Spleen (tissue), 11 donors: ENCODE measurements around the gene FAM241A. TPM values are rescaled to one million over a fixed set of nuclear protein-coding genes. Genes with fewer than 3 reads are reported as not detected.

ENCODE experiments used
- DNase-seq: peaks from one replicate; pipeline ENCODE4 v3.0.0-alpha.2; 2020
- H3K27ac ChIP-seq, 8 donors: fragments of 200-600 bp; sonication (generic) in 7 of 8; 1 replicate in 4 of 8; 2 replicates in 4 of 8; pipeline versions ENCODE4 v1.5.0 to v1.8.0; 2016 to 2021; ENCODE audit warnings: inconsistent platforms in 4 of 8, mild to moderate bottlenecking in 4 of 8, moderate library complexity in 1 of 8
- H3K27me3 ChIP-seq, 7 donors: fragments of 200-600 bp; sonication (generic) in 6 of 7; replicated peaks in 1 of 7; 1 replicate in 4 of 7; 2 replicates in 3 of 7; pipeline versions ENCODE4 v1.5.0 to v1.8.0; 2016 to 2021; ENCODE audit warnings: inconsistent platforms in 3 of 7, mild to moderate bottlenecking in 1 of 7
- H3K36me3 ChIP-seq, 6 donors: fragments of 200-600 bp; sonication (generic) in 5 of 6; 1 replicate in 4 of 6; 2 replicates in 2 of 6; pipeline versions ENCODE4 v1.5.0 to v1.8.0; 2016 to 2021; ENCODE audit warnings: inconsistent platforms in 2 of 6
- H3K4me1 ChIP-seq, 6 donors: fragments of 200-600 bp; sonication (generic) in 5 of 6; 1 replicate in 3 of 6; 2 replicates in 3 of 6; pipeline versions ENCODE4 v1.5.0 to v1.8.0; 2016 to 2021; ENCODE audit warnings: inconsistent platforms in 3 of 6
- H3K4me3 ChIP-seq, 8 donors: fragments of 200-600 bp; sonication (generic) in 7 of 8; 1 replicate in 4 of 8; 2 replicates in 4 of 8; pipeline versions ENCODE4 v1.5.0 to v1.8.0; 2016 to 2021; ENCODE audit warnings: inconsistent platforms in 4 of 8, mild to moderate bottlenecking in 4 of 8, moderate library complexity in 2 of 8
- H3K9me3 ChIP-seq, 8 donors: fragments of 200-600 bp; sonication (generic) in 7 of 8; 1 replicate in 4 of 8; 2 replicates in 4 of 8; pipeline versions ENCODE4 v1.5.0 to v1.8.0; 2016 to 2021; ENCODE audit warnings: inconsistent platforms in 4 of 8
- POLR2A ChIP-seq, 3 donors: fragments of 450-650 bp; IDR thresholded peaks; one replicate each; pipeline ENCODE4 v1.5.1; 2017; ENCODE audit warnings: antibody characterized with exemption in 3 of 3, mild to moderate bottlenecking in 1 of 3
- POLR2AphosphoS5 ChIP-seq, 3 donors: sonication (generic); formaldehyde crosslinking; IDR thresholded peaks; one replicate each; pipeline ENCODE4 v1.5.1; 2017; ENCODE audit warnings: antibody characterized with exemption in 3 of 3
- WGBS, 5 donors: extraction: QIAGEN DNeasy Blood & Tissue Kit in 3 of 5; methylation state at CpG; one replicate each; pipeline versions ENCODE4 v1.1.5 to v1.1.7; 2013 to 2018; 5-methylcytosine and 5-hydroxymethylcytosine counted together
- intact Hi-C: fragments of 100-400 bp; cut with DNase I; formaldehyde crosslinking; loops from one replicate; pipeline ENCODE4 v1.15.0; 2023; ENCODE audit warnings: low total_unique reads
- polyA plus RNA-seq, 3 donors: library from polyadenylated mRNA; stranded (reverse); fragments of 200-250 nt; gene quantifications; one replicate each; pipeline ENCODE4 v1.2.1, GENCODE V29; 2013
- total RNA-seq, 7 donors: library from RNA; depleted of rRNA in 3 of 7; stranded (reverse); fragments of >200 nt in 3 of 7; fragmentation: NEBNext Ultra II Directional in 4 of 7; extraction: Animal tissue kit (Norgen Biotek cat#: 25700) in 4 of 7; gene quantifications; one replicate each; pipeline versions ENCODE4 v1.1.0 to v1.2.1, GENCODE V29; 2016 to 2021
- TF ChIP-seq, protein P1 (sequence below), 11 experiments: fragments of 200-600 bp in 7 of 11; fragments of 450-650 bp in 4 of 11; sonication (generic) in 4 of 11; IDR thresholded peaks in 8 of 11; conservative IDR thresholded peaks in 3 of 11; 1 replicate in 7 of 11; 2 replicates in 4 of 11; pipeline versions ENCODE4 v1.4.0 to v1.8.0; 2016 to 2021; ENCODE audit warnings: antibody characterized with exemption in 11 of 11, inconsistent platforms in 4 of 11, mild to moderate bottlenecking in 1 of 11
- donor health status: healthy with polysubstance abuse.
- donor health status: DM: no; HTN: no; CAD: no; lungs with moderate emphysema.
- donor health status: DM: no; HTN: no; CAD: no.
- donor health status: Bipolar disorder and iron deficiency.
- donor health status: healthy.
- donor health status: DM: no; HTN: no; CAD: no.
- donor health status: DM: yes; HTN: yes; CAD: no.

Gene FAM241A
- total and polyA plus RNA-seq, 10 donors = 1.7 to 6.0 (median 3.3) TPM

GRCh38 chr4:112136551-112136950 lies 8.7 kb upstream of the FAM241A start:
- H3K4me1 ChIP-seq = peaks cover 0 to 11% (median 7%) of the 10 kb centered on the region in 6 donors
- TF ChIP-seq POLR2AphosphoS5 (IDR thresholded peaks at IDR 0.05) (no peak), POLR2A (IDR thresholded peaks at IDR 0.05) (no peak)
- TF ChIP-seq, protein P1, sequence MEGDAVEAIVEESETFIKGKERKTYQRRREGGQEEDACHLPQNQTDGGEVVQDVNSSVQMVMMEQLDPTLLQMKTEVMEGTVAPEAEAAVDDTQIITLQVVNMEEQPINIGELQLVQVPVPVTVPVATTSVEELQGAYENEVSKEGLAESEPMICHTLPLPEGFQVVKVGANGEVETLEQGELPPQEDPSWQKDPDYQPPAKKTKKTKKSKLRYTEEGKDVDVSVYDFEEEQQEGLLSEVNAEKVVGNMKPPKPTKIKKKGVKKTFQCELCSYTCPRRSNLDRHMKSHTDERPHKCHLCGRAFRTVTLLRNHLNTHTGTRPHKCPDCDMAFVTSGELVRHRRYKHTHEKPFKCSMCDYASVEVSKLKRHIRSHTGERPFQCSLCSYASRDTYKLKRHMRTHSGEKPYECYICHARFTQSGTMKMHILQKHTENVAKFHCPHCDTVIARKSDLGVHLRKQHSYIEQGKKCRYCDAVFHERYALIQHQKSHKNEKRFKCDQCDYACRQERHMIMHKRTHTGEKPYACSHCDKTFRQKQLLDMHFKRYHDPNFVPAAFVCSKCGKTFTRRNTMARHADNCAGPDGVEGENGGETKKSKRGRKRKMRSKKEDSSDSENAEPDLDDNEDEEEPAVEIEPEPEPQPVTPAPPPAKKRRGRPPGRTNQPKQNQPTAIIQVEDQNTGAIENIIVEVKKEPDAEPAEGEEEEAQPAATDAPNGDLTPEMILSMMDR (IDR thresholded peaks at IDR 0.05 in 8 of 11, conservative IDR thresholded peaks at IDR 0.05 in 3 of 11) = no peak
- H3K27ac ChIP-seq = no peak overlapping the region
- WGBS, 5 donors = 83 to 94% (median 90%) methylated on average over 5 of the region's 5 CpGs
- H3K4me3 ChIP-seq = no peak overlapping the region
- intact Hi-C loops = no loop called here
- no peaks in the 10 kb centered on the region for H3K36me3 ChIP-seq
- no peaks in the 10 kb centered on the region for H3K27me3 ChIP-seq
- H3K9me3 ChIP-seq = no peaks in the 10 kb centered on the region
- no peak for DNase-seq

DNA sequence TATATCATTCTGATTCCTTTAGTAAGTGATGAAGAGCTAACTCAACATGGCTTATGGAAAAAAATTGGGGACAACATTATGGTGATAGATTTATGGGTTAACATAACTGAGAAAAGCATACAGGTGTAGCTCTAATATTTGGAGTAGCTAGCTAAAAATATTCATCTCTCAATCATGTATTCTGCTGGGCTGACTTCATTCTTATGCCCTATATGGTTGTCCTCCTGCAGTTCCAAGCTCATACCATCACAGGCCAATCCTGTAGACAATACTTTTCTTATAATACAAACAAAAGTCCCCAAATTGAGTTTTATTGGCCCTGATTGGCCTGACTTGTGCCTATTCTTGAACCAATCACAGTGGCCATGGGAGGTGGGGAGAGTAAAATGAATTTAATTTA lies 6.7 kb upstream of the FAM241A start:
- Histone ChIP-seq H3K27me3 (no peaks in the 10 kb centered on the region), H3K27ac (no peak overlapping the region)
- no peak for DNase-seq

DNA sequence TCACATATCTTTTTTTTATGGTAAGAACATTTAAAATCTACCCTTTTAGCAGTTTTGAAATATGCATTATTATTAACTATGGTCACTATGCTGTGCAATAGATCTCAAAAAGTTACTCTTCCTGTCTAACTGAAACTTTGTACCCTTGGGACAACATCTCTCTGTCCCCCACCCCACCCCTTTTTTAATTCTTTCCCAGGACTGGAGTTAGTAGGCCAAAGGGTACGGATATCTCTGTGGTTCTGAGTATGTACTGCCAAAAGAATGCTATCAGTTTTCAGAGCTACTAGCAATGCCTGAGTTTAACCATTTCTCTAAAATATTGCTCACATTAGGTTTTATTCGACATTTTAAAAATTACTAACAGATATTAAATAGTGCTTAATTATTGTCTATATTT lies 4.7 kb upstream of the FAM241A start:
- DNase-seq = no peak
- Histone ChIP-seq H3K4me3 (no peak overlapping the region), H3K27ac (peak overlapping the region in 2 of 8 donors; percentile 39 to 56), H3K9me3 (no peaks in the 10 kb centered on the region), H3K27me3 (no peaks in the 10 kb centered on the region), H3K36me3 (no peaks in the 10 kb centered on the region), H3K4me1 (peaks cover 0 to 21% (median 11%) of the 10 kb centered on the region in 6 donors)
- intact Hi-C loops = no loop called here
- TF ChIP-seq, protein P1 (IDR thresholded peaks at IDR 0.05 in 8 of 11, conservative IDR thresholded peaks at IDR 0.05 in 3 of 11) = no peak
- TF ChIP-seq POLR2A (IDR thresholded peaks at IDR 0.05) (no peak), POLR2AphosphoS5 (IDR thresholded peaks at IDR 0.05) (no peak)
- WGBS, 5 donors = 73 to 88% (median 81%) methylated on average over 2 of the region's 2 CpGs

More for the DNA sequence above, 6.7 kb upstream of the FAM241A start:
- peaks cover 0 to 17% (median 11%) of the 10 kb centered on the region in 6 donors for H3K4me1 ChIP-seq
- H3K36me3 ChIP-seq = no peaks in the 10 kb centered on the region
- no peaks in the 10 kb centered on the region for H3K9me3 ChIP-seq
- intact Hi-C loops = no loop called here
- H3K4me3 ChIP-seq = no peak overlapping the region
- TF ChIP-seq, protein P1 (IDR thresholded peaks at IDR 0.05 in 8 of 11, conservative IDR thresholded peaks at IDR 0.05 in 3 of 11) = no peak
- TF ChIP-seq POLR2AphosphoS5 (IDR thresholded peaks at IDR 0.05) (no peak), POLR2A (IDR thresholded peaks at IDR 0.05) (no peak)

- intact Hi-C loops = no loop called here
These were observed 3.7 kb upstream of the FAM241A start for GRCh38 chr4:112141366-112142138.

More at GRCh38 chr4:112141366-112142138, 3.7 kb upstream of the FAM241A start:
- Histone ChIP-seq H3K27ac (peak overlapping the region; percentile 24 to 73 (median 37)), H3K4me3 (no peak overlapping the region), H3K27me3 (no peaks in the 10 kb centered on the region), H3K4me1 (peaks cover 0 to 27% (median 13%) of the 10 kb centered on the region in 6 donors), H3K9me3 (no peaks in the 10 kb centered on the region), H3K36me3 (no peaks in the 10 kb centered on the region)
- DNase-seq = no peak
- WGBS, 5 donors = 61 to 70% (median 65%) methylated on average over 6 of the region's 6 CpGs
- TF ChIP-seq POLR2A (IDR thresholded peaks at IDR 0.05) (no peak), POLR2AphosphoS5 (IDR thresholded peaks at IDR 0.05) (no peak)
- TF ChIP-seq, protein P1 (IDR thresholded peaks at IDR 0.05 in 8 of 11, conservative IDR thresholded peaks at IDR 0.05 in 3 of 11) = no peak
